GM12891 (cell line): ENCODE results near the gene LVRN.

Source experiments
- POLR2A ChIP-seq: IDR thresholded peaks from 2 replicates; pipeline ENCODE4 v1.6.1; 2011; ENCODE audit warnings: low read depth, low read length, control low read depth
- POLR2AphosphoS5 ChIP-seq: IDR thresholded peaks from 2 replicates; pipeline ENCODE4 v1.6.1; 2011; ENCODE audit warnings: low read depth, low read length, control low read depth
- TAF1 ChIP-seq: IDR thresholded peaks from 2 replicates; pipeline ENCODE4 v1.6.1; 2011; ENCODE audit warnings: low read depth, low read length, control low read depth

DNA sequence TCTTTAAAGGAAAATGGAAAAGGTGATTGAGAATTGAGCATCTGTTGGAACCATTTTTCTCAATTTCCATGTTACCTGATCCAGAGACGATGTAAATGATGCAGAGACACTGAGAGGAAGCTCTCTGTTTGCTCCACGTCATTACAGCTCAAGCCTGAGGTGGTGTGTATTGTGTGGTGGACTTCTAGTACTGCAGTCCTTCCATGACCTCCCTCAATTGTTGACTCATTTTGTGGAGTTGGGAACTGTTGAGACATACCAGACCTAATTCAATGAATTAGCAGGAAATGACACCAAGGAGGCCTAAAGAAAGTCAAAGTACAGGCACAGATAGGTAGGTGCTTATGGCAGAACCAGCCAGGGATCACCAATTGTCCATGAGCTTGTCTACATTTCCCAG, 15.6 kb upstream of the LVRN start:
- TF ChIP-seq POLR2AphosphoS5 (no peak), TAF1 (no peak), POLR2A (no peak)
